HepG2 (cell line): ENCODE results near the gene NMRAL1. TPM values are rescaled to one million over a fixed set of nuclear protein-coding genes. Genes with fewer than 3 reads are reported as not detected.
A peak's percentile ranks its signal among the peaks of the same experiment; 100 is the strongest.

Experiments used
- ATAC-seq: fragments of 200-7000 bp; cut with Tn5 transposase; 3 replicates; pipeline ENCODE4 v1.9.1; 2020; ENCODE audit warnings: mild to moderate bottlenecking, moderate library complexity
- BruUV-seq: library from RNA; stranded (reverse); fragments of 400-500 nt; replicated peaks from 2 replicates; lab custom pipeline; 2021; lab: Mats Ljungman, UMichigan
- CTCF ChIA-PET: fragments of 300-600 bp; formaldehyde crosslinking; extraction: SDS; loops from one replicate; lab custom pipeline; 2021; ENCODE audit warnings: low total read pairs, inconsistent platforms, low intra/inter-chr PET ratio; lab: Yijun Ruan, JAX
- POLR2A ChIA-PET: fragments of 350-600 bp; sonication (Branson Sonifier 250); formaldehyde crosslinking; loops from one replicate; lab custom pipeline; 2020; ENCODE audit warnings: antibody characterized with exemption, inconsistent platforms; lab: Yijun Ruan, JAX
- DNase-seq: peaks from one replicate; pipeline ENCODE4 v3.0.0-alpha.2; 2015; ENCODE audit warnings: low spot score
- FAIRE-seq: peaks from 3 replicates; lab custom pipeline; 2011; peaks lifted over from hg19 to GRCh38; lab: Jason Lieb, UNC
- H2AFZ ChIP-seq: one replicate; pipeline ENCODE4 v1.6.1; 2011; ENCODE audit warnings: low read length, inconsistent platforms
- H3K27ac ChIP-seq: fragments of 300-600 bp; 3 replicates; pipeline ENCODE4 v1.8.0; 2011; ENCODE audit warnings: mixed run types, mild to moderate bottlenecking, mixed read lengths, low read length, inconsistent platforms; ENCODE audit not compliant: insufficient read depth; ENCODE audit errors: extremely low read length
- H3K27me3 ChIP-seq, 2 experiments: fragments of 200-600 bp in 1 of 2; 2 replicates in 1 of 2; 3 replicates in 1 of 2; pipeline versions ENCODE4 v1.6.0 to v1.8.0; 2011; ENCODE audit warnings: low read length in 2 of 2, mild to moderate bottlenecking in 2 of 2, moderate library complexity in 2 of 2, inconsistent platforms in 1 of 2; ENCODE audit not compliant: insufficient read depth in 2 of 2, control insufficient read depth in 1 of 2
- H3K36me3 ChIP-seq, 2 experiments: fragments of 200-600 bp in 1 of 2; replicated peaks in 1 of 2; 2 replicates in 1 of 2; 3 replicates in 1 of 2; pipeline versions ENCODE4 v1.5.1 to v1.8.0; 2011; ENCODE audit warnings: low read length in 2 of 2, inconsistent platforms in 1 of 2; ENCODE audit not compliant: insufficient read depth in 2 of 2, control insufficient read depth in 1 of 2
- H3K4me1 ChIP-seq: 2 replicates; pipeline ENCODE4 v1.5.1; 2012; ENCODE audit warnings: low read length, inconsistent platforms; ENCODE audit not compliant: insufficient read depth
- H3K4me2 ChIP-seq: 2 replicates; pipeline ENCODE4 v1.6.0; 2011; ENCODE audit warnings: low read depth, low read length, inconsistent platforms
- H3K4me3 ChIP-seq, 3 experiments: fragments of 200-600 bp in 1 of 3; sonication (generic), shearing (Covaris generic) in 1 of 3; replicated peaks in 1 of 3; 2 replicates each; pipeline ENCODE4 v1.5.1; 2011 to 2016; ENCODE audit warnings: low read length in 3 of 3, inconsistent platforms in 2 of 3, low read depth in 2 of 3, mild to moderate bottlenecking in 2 of 3, control low read depth in 1 of 3, mixed read lengths in 1 of 3; ENCODE audit not compliant: insufficient read depth in 1 of 3
- H3K79me2 ChIP-seq: one replicate; pipeline ENCODE4 v1.6.1; 2011; ENCODE audit warnings: low read length, inconsistent platforms; ENCODE audit not compliant: insufficient read depth
- H3K9ac ChIP-seq: 2 replicates; pipeline ENCODE4 v1.6.0; 2011; ENCODE audit warnings: mild to moderate bottlenecking, low read depth, low read length, inconsistent platforms; ENCODE audit not compliant: insufficient read depth
- H3K9me3 ChIP-seq: 2 replicates; pipeline ENCODE4 v1.5.1; 2012; ENCODE audit warnings: mild to moderate bottlenecking, low read length
- H4K20me1 ChIP-seq: 2 replicates; pipeline ENCODE4 v1.6.0; 2011; ENCODE audit warnings: inconsistent platforms, mild to moderate bottlenecking, low read length, moderate library complexity; ENCODE audit not compliant: insufficient read depth
- AFF4 ChIP-seq: sonication (generic); formaldehyde crosslinking; IDR thresholded peaks from 2 replicates; pipeline ENCODE4 v1.4.0; 2020; ENCODE audit warnings: missing genetic modification reagents
- BHLHE40 ChIP-seq: IDR thresholded peaks from 2 replicates; pipeline ENCODE4 v1.6.1; 2011; ENCODE audit warnings: low read length, improper control_type of control experiment
- ESRRA ChIP-seq: sonication (generic); formaldehyde crosslinking; IDR thresholded peaks from 2 replicates; pipeline ENCODE4 v1.5.1; 2020; ENCODE audit warnings: mild to moderate bottlenecking, low read depth, missing genetic modification reagents
- HDAC2 ChIP-seq: sonication (generic); formaldehyde crosslinking; IDR thresholded peaks from 2 replicates; pipeline ENCODE4 v1.4.0; 2020; ENCODE audit warnings: missing genetic modification reagents
- SAFB2 ChIP-seq: sonication (generic); formaldehyde crosslinking; IDR thresholded peaks from 2 replicates; pipeline ENCODE4 v1.5.1; 2020; ENCODE audit warnings: missing genetic modification reagents, low read depth, mild to moderate bottlenecking, borderline replicate concordance
- ZNF746 ChIP-seq: sonication (generic); formaldehyde crosslinking; IDR thresholded peaks from 2 replicates; pipeline ENCODE4 v1.8.0; 2022; ENCODE audit warnings: mild to moderate bottlenecking, missing genetic modification reagents
- ZNF747 ChIP-seq: sonication (generic); formaldehyde crosslinking; IDR thresholded peaks from 2 replicates; pipeline ENCODE4 v1.8.1; 2023; ENCODE audit warnings: missing genetic modification reagents, mild to moderate bottlenecking, borderline replicate concordance
- WGBS: methylation state at CpG from one replicate; pipeline ENCODE4 v1.1.6; 2017; ENCODE audit warnings: low lambda C conversion rate; 5-methylcytosine and 5-hydroxymethylcytosine counted together
- in situ Hi-C: cut with HindIII; loops from 2 replicates; pipeline ENCODE4 v1.10.0; 2017; ENCODE audit warnings: low pct_unique_long_range_greater_than_20kb; ENCODE audit not compliant: extremely low pct_ligation_motif_present
- intact Hi-C: fragments of 100-400 bp; cut with micrococcal nuclease; formaldehyde crosslinking; loops from one replicate; pipeline ENCODE4 v1.10.0; 2022; ENCODE audit not compliant: unreplicated experiment
- polyA plus RNA-seq, 8 experiments: library from polyadenylated mRNA; depleted of rRNA in 3 of 8; stranded (reverse) in 7 of 8; unstranded in 1 of 8; fragments of >200 nt; fragmentation: Illumina TruSeq in 4 of 8; extraction: Trizol in 4 of 8; gene quantifications; 2 replicates each; pipeline versions ENCODE4 v1.2.1 to v1.2.3, GENCODE V29; 2011 to 2016; ENCODE audit warnings: low read depth in 4 of 8, missing spikeins in 1 of 8, mixed read lengths in 1 of 8; ENCODE audit not compliant: insufficient read depth in 1 of 8
- total RNA-seq, 5 experiments: library from RNA; depleted of rRNA; stranded (reverse); fragments of >200 nt; fragmentation: Illumina TruSeq; extraction: Trizol; gene quantifications; 2 replicates each; pipeline ENCODE4 v1.2.3, GENCODE V29; 2016; ENCODE audit warnings: low read depth in 1 of 5

The NMRAL1 gene
- total and polyA plus RNA-seq, 2 of the 13 experiments (the other 11 are each of a cell fraction or from before 2014, with no cell fraction given), result 30.8 to 33.1 TPM

GRCh38 chr16:4487955-4488498 lies 13.6 kb upstream of the NMRAL1 start (continued):
- TF ChIP-seq AFF4 (no peak), ZNF747 (CRISPR knock-in tag) (no peak), SAFB2 (CRISPR knock-in tag) (no peak), ZNF746 (no peak), BHLHE40 (no peak)

GRCh38 chr16:4486126-4486893 lies 11.9 kb upstream of the NMRAL1 start:
- H3K36me3 ChIP-seq, result peaks cover 3 to 16% of the 10 kb centered on the region in 2 experiments; a peak in 4 of 5 replicates
- H4K20me1 ChIP-seq, result no peaks in the 10 kb centered on the region
- intact Hi-C loops, result no loop called here
- 93% methylated on average over 3 of the region's 3 CpGs for WGBS
- no peak overlapping the region for H3K4me3 ChIP-seq
- H3K27ac ChIP-seq, result peak overlapping the region; percentile 27
- ATAC-seq (peak; percentile 76), DNase-seq (no peak)
- H3K9ac ChIP-seq, result no peak overlapping the region
- H3K27me3 ChIP-seq, result no peaks in the 10 kb centered on the region
- POLR2A ChIA-PET, result interaction anchor here (1.0 kb wide), 1 partner anchor 14 kb away, joined by 3 read pairs; no protein-coding TSS in a partner anchor
- no TSS peak for BruUV-seq
- in situ Hi-C loops, result no loop called here
- CTCF ChIA-PET, result no interaction called here
- H2AFZ ChIP-seq, result no peak overlapping the region
- TF ChIP-seq ESRRA (CRISPR knock-in tag) (0 out of 2 replicates have a peak, but pooled peaks have one; percentile 35), HDAC2 (no peak)
- TF ChIP-seq, all 625 proteins: peak for 1
- Histone ChIP-seq H3K4me2 (no peak overlapping the region), H3K4me1 (peaks cover 38% of the 10 kb centered on the region), H3K9me3 (no peaks in the 10 kb centered on the region), H3K79me2 (peaks cover 26% of the 10 kb centered on the region)
- no peak for FAIRE-seq
